GM19455 (cell line): ENCODE results near the gene DZIP1.
A peak's percentile ranks its signal among the peaks of the same experiment; 100 is the strongest.
"Not testable (repeated sequence)": the region's sequence is repeated elsewhere in the genome, so short reads cannot be mapped to it uniquely, and the experiment has no call there.

ENCODE experiments used
- ATAC-seq: cut with Tn5 transposase; IDR thresholded peaks from one replicate; pipeline ENCODE4 v1.9.1; 2021; ENCODE audit not compliant: unreplicated experiment

The DZIP1 gene

DNA sequence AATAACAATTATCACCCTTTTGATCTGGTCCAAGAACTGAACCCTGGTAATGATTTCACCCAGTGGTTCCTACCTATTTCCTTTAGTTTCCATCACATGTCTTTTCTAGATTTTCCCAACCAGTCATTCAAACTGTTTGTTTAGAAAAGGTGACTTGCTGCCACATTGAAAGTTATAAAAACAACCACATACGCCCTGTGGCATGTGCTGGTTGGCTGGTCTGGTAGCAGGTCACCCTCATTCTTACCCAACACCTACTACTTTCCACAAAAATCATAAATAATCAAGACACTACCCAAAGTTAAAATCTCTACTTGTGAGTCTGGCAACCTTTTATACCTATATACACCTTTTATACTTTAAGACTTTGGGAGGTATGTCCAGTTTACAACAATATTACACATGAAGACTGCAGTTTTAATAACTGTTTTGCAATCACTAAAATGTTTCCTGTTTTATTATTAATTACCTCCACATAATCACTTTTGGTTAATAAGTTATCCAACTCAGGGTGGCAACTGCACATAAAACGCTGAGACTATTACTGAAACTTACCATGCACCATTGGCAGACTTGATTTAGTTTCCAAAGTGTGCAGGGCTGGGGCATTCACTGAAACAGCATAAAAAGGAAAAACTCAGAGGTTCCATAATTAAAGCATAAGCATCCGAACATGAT lies 38.9 kb downstream of the DZIP1 start:
- no peak for ATAC-seq

DNA sequence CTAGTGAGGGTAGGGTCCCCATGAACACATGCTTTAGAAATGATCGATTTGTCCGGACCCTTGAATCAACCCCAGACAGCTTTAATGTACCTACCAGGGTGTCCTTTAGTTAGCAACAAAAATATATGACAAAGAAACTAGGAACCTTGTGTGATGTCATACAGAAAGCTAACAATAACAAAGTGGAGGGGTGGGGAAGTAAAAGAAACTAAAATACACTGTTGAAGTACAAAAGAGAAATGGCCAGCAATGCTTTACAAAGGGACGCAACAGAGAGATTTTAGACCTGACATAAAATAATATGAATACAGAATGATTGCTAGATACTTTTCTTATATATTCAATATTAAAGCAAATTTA lies 40.0 kb downstream of the DZIP1 start:
- ATAC-seq: no peak

DNA sequence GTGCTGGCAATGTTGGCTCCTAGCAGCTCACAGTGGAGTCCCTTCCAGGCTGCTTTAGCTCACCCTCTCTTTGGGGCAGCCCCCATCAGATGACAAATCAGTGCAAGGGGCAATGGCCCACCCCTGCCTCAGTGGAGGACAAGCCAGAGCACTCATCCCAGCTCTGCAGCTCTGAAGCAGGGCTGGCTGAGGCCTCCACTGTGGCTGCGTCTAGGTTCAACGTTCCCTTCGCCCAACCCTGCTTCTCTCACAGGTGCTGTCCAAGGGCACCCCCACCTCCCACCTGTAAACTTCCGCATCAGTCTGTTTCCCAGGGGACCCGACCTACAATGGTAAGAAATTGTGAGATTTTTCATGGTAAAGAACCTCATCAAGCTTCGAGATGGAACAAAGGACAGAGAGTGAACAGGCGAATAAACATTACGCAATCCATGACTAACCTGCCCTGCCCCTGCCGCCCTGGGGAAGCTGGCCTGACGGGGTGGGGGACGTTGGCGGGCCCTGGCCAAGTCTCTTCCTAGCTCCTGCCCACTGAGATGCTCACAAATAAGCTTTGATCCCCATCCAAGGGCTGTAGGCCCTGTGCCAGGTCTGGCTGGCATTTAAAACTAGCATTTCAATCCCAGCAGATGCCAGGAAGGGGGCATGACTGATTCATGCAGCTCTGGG lies 40.5 kb downstream of the DZIP1 start:
- no peak for ATAC-seq

DNA sequence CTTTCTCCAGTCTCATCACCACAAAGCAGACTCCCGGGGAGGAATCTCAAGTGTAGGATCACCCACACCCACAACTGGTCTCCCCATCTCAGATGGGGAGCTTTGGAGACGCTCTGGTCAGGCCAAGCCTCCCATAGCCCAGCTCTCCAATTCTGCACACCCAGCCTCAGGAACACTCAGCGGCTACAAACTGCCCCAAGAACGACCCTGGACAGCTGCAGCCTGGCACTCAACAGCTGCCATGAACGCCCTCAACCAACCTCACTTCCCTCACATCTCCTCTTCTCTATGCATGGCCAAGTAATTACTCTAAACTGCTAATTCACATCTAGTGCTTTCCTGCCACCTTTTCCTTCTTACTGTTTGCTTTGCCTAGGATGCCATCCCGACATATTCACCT lies 42.6 kb downstream of the DZIP1 start:
- no peak for ATAC-seq

DNA sequence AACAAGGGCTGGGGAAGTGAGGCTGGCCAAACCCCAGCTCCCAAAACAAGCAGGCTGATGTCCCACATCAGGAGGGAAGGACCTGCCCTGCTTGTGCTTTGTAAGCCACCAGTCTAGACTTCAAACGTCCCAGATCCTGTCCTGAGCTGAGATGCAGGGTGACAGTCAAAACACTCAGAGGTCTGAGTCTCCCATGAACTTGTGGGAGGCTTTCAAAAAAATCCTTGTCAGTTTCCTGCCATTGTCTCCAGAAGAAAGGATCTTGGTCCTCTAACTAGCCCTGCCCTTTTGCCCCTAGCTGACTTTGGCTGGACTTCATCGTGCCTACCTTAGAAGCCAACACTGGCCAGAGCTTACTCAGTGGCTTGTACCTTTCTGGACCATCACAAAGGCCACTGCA lies 43.3 kb downstream of the DZIP1 start:
- ATAC-seq: no peak

DNA sequence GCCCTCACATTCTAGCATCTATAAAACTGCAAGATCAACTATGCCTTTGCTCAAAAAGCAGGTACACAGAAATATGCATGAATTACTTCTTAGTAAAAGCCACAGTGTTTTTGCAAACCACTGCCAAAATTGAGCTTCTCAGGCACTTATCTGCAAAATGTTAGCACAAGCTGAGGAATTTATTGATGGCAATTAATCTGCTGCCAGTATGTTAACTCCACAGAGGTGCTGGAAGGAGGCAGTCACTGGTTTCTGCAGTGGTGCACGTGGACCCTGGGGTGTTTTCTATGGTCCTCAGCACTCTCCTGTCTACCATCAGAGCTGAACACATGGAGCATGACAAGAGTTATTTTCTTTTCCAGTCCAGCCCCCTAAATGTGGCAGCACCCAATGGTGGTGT lies 47.8 kb downstream of the DZIP1 start:
- ATAC-seq: no peak

DNA sequence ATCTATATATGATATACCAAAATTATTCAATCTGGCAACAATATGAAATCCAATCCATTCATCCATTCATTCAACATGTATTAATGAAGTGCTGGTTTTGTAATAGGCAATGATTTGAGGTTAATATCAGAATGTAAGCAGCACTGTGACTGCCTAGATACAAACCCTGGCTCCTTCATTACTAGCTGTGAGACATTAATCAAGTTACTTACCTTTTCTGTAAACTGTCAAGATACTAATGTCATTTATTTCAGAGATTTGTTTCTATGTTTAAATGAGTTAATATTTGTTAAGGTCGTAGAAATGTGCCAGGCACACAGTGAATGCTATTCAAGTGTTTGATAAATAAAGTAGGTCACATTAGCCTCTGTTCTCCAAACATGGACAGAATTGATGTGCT lies 51.0 kb downstream of the DZIP1 start:
- no peak for ATAC-seq

DNA sequence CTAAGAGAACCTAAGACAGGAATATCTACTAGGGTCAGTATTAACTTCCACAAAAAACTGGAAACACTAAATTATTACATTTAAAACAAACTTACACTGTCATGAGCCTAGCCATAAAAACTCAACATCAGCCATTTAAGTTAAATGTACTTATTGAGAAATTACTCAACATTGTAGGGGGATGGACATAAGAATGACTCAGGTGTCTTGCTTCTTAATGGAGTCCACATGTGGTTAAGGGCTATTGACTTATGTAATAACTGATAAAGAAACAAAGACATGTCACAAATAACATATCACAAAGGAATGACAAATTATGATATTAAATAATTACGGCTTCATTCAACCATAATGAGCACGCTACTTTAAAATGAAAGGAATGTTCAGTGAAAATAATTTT lies 55.8 kb downstream of the DZIP1 start:
- ATAC-seq: no peak

DNA sequence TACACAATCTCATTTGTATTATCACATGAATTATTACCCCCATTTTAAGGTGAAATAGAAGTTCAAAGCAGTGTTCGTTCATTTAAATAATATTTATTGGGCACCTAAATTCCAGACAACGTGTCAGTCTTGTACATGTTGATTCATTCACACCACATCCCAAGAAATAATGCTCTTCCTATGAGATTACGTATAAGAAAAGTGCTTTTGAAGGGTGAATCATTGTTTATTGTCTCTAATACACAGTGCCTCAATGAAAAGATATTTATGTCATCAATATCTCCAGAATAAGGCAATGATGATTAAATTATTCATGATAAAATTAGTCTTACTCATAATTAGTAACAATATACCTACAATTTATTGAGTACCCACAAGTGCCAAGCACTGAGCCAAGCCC lies 56.4 kb downstream of the DZIP1 start:
- ATAC-seq: no peak

DNA sequence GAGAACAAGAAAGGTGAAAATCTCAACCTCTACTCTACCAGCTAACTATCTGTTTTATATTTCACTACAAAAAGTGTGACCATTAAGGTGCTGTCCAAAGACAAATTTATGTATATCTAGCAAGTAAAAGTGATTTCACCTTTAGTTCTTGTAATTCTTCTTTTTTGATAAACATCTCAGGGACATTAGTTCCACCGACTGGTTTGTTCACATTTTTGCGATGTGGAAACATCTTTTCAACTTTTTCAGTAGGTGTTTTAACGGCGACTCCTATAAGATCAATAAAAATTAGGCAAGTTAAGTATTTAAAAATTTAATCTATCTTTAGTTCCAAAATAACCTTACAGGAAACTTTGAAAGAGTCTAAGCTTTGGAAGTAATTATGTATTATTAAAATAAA lies 58.6 kb downstream of the DZIP1 start:
- no peak for ATAC-seq

DNA sequence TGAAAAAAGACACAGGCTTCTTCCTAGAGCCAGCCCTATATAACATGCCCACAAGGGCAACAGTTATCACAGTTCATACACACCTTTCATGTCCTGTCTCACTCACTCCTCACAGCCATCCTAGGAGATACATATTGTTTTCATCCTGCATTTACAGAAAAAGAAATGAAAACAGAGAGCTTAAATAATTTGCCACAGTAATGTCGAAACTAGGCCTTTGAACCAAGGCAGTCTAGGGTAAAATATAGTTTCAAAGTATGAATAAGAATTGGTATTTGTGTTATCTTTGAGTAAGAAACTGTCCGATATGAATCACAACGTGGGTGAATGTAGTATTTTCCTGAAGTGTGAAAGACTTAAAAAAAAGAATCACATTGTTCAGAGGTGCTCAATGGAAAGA lies 65.2 kb downstream of the DZIP1 start:
- ATAC-seq: peak; percentile 82

DNA sequence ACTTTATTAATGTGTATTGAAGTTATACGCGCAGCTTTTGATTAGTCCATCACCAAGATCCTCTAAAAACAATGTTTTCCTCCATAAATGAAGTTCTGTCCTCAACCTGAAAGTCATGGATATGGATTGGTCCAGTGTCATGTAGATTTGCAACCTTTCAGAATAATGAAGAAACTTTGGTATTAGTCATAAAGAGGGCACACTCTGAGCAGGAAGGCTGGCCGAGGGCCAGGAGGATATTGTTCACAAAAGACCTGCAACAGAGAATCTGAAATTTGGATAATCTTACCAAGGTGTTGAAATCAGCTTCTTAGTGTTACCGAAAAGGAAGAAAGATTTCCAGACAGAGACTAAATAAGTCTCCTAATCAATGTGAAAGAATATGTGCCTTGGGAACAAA lies 71.3 kb downstream of the DZIP1 start:
- no peak for ATAC-seq

DNA sequence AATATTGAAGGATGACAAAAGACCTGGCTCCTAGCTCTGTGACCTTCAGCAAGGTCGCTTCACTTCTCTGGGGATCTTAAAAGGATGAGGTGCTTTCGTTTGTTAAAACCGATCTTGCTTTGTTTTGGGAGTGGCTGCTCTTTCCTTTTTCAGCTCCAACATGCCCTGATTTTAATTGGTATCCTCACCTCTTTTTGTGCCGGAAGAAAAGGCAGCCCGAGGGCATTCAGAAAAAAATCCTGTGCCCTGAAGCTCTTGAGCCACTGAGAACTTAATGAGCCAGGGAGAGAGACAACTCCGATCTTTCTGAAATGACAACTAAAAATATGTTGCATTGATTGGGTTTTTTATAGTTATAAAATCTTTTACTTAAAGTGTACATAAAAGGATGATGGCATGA lies 72.6 kb downstream of the DZIP1 start:
- ATAC-seq: no peak

DNA sequence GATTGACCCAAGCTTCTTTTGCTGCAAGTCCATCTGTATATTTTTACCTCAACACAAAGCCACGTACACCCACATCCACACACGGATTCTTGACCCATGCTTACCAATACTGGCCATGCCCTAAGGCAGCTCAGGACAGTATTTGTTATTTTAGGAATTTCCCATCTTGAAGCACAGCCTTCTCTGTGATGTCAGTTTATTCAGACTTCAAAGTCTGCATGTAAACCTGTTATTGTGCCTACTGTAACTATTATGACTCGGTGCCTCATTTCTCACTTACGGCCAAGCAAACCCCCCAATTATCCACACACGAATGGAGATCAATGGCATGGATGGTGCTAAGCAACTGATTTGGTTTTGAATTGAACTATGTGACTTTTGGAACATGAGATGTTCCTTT lies 74.5 kb downstream of the DZIP1 start:
- ATAC-seq: no peak

DNA sequence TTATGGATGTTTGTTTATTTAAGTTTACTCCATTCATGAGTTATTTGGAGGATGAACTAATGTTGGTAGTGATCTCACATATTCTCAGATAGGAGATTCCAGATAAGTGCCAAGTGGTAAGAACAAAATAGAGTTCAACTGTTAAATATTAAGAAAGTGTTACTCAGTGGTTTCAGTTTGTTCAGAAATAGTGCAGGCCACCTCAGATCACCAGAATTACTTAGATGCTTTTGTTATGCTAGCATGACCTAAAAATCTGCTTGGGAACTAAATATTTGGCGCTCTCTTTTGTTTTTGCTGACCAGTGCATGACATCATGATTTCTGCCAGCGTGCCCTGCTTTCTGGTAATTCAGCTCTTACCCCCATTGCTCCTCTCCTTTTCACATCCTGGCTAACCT lies 76.4 kb downstream of the DZIP1 start:
- no peak for ATAC-seq

DNA sequence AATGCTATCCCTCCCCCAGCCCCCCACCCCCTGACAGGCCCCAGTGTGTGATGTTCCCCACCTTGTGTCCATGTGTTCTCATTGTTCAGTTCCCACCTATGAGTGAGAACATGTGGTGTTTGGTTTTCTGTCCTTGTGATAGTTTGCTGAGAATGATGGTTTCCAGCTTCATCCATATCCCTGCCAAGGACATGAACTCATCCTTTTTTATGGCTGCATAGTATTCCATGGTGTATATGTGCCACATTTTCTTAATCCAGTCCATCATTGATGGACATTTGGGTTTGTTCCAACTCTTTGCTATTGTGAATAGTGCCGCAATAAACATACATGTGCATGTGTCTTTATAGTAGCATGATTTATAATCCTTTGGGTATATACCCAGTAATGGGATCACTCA lies 78.7 kb downstream of the DZIP1 start:
- ATAC-seq: not testable (repeated sequence)

DNA sequence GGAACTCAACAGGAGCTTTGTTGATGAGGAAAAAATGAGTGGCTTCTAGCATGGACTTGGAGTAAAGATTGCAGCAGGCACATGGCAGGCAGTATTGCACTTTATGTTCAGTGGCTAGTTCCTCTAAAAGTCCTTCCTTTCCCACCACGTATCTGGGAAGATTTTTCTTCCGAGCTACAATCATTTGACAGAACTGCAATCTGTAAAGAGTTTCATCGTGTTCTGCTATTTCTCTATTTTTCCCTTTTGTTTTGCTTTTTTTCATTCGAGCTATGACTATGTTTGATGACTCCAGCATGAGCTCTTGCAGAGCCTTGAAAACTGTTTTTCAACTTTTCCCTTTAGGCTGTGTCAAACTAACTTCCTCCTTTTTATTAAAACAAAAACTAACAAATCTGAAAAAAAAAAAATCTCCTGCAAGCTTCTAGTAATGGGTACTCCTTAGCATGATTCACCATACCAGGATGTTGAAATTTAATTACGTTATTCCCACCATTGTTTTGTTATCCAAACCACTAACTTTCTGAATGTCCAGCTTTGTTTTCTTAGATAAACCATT lies 79.7 kb downstream of the DZIP1 start:
- ATAC-seq: no peak

DNA sequence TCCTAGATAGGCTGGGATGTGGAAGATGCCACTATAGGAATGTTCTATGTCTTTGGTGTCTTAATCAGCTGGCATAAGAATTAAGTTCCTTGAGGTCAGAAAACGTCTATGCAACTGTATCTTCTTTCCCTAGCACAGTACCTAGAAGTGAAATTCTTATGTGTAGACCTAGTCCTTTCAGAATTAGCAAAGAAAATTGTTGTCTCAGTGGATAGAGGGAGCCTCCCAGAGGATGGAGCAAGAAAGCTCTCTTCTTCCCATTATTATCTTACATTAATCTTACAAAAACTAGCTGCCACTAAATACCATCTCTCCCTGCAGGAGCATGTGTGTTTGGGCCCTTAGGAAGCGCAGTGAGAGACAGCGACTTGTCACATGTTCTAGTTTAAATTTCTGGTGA lies 80.4 kb downstream of the DZIP1 start:
- no peak for ATAC-seq

DNA sequence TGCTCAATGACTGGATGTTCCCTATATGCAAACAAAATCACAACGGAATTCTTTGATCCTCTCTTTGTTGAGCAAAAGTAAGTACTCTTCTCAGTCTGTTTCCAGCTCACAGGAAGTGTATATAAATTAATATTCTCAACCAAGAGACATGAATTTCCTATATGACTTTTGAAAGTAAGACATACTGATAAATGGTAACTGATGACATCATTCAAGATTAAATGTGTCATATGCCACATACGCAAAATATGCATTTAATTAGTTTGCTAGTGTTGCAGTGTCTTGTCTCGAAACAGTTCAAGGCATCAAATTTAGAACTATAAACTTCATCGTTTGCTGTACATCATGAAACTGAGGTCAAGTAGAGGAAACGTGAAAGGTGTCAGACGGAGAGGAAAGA lies 84.1 kb downstream of the DZIP1 start:
- no peak for ATAC-seq

DNA sequence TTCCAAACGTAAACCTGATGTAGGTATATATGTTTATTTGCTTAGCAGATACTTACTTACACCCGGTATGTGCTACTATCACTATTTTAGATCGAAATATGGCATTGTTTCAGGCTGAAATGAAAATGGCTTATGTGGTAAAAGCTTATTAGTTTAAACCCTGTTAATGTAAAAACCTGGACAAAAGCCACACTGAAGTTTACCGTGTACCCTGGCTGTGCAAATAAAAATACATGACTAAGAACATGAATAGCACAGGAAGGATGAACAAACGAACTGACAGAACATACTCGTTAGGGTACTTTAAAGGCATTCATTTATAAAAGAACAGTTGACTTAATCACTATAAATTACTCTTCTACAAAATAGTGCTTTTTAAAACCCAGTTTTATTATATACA lies 85.4 kb downstream of the DZIP1 start:
- no peak for ATAC-seq

DNA sequence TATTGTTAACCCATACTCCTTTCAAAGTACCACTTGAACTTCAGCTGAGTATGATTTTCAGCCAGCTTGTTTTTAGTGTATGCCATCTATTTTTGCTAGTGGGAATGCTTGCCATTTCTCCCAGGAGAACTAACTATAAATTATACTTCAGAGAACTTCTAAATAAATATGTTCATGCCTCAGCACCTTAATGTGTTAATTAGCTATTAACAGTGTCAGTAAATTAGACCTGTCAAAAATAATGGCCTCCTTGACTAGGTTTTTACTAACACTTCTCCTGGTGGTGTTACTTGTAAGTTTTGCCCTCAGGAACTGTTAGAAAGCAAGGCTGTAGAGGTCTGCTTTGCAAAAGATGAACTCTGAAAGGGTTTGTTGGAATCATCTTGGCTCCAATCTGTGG lies 87.5 kb downstream of the DZIP1 start:
- ATAC-seq: no peak

DNA sequence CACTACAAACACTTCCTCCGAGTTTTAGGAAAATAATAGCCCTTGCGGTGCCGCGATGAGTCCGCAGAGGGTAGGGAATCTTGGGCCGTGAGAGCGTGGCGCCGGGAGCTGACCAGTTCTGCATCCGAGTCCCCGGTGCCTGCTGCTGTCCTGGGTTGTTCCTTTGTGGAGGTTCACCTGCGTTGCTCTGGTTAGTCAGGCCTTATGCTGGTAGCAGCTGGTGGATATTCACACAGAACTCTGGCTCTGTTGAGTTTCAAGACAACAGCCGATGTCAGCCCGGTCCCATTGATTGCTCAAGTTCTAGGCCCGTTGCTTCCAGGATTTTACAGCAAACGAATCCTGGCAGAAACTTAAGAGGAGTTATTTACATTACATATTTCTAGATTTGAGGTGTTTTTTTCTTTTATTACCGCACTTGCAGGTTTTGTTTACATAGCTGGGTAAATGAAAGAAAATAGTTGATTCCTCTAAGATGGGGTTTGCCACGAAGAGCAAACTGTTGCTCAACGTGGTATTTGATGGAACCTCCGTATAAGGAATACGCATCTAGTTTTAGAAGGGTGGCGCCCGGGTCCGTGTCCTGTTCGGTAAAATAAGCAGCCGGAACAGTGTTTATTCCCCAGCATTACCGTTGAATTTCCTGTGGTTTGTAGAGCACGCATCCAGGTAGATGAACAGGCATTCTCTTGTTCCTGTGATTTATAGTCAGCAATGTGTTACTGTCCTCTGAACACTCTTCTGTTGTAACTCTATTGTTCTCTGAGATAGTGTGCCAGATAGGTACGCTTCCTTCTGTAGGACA lies 90.7 kb downstream of the DZIP1 start:
- ATAC-seq: no peak
